HG03103 (cell line): ENCODE results near the gene COQ10A.
A peak's percentile ranks its signal among the peaks of the same experiment; 100 is the strongest.

Experiments
- ATAC-seq: cut with Tn5 transposase; IDR thresholded peaks from one replicate; pipeline ENCODE4 v1.9.1; 2021; ENCODE audit warnings: low read depth; ENCODE audit not compliant: unreplicated experiment

The COQ10A gene

DNA sequence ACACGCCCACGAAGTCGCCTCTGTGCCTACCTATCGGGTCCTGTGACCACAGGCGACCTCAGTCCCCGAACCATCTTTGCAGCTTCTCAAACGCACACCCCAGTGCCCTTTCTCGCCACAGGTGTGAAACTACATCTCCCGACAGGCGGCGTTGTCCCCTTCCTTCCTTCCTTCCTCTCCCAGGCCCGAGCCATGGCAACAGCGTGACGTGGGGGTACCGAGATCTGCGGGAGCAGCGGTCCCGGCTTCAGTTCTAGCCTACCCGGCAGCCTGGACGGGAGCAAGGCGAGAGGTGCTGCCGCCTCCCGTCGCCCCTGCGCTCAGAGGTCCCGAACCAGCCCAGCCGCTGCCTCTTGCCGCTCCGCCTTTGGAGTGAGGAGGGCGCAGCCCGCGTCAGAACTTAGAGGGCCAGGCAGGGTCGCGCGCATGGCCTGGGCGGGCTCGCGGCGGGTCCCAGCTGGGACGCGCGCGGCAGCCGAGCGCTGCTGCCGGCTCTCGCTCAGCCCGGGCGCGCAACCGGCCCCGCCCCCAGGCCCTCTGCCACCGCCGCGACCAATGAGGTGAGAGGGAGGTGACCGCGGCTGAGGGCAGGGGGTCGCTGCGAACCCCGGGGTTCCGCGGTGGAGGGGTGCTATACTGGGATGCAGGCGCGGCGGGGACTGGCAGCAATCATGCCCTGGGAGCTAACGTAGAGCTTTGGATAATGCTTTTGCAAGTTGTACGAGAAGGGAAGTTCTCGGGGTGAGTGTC lies at the start of gene COQ10A:
Gene COQ10A (plus strand): TSS at position 250 of the 750 bp plus-strand sequence. CDS start 177 bp downstream, at position 427.
- peak; percentile 77 for ATAC-seq

DNA sequence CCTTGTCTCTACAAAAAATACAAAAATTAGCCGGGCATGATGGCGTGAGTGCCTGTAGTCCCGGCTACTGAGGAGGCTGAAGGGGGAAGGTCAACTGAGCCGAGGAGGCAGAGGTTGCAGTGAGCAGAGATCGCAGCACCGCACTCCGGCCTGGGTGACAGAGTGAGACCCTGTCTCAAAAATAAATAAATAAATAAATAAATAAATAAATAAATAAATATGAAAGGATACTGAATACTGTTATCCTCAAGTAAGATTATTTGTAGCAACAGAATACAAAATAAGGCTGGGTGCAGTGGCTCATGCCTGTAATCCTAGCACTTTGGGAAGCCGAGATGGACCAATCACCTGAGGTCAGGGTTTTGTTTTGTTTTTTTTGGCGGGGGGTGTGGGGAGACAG lies 46.9 kb upstream of the COQ10A start:
- ATAC-seq: no peak

DNA sequence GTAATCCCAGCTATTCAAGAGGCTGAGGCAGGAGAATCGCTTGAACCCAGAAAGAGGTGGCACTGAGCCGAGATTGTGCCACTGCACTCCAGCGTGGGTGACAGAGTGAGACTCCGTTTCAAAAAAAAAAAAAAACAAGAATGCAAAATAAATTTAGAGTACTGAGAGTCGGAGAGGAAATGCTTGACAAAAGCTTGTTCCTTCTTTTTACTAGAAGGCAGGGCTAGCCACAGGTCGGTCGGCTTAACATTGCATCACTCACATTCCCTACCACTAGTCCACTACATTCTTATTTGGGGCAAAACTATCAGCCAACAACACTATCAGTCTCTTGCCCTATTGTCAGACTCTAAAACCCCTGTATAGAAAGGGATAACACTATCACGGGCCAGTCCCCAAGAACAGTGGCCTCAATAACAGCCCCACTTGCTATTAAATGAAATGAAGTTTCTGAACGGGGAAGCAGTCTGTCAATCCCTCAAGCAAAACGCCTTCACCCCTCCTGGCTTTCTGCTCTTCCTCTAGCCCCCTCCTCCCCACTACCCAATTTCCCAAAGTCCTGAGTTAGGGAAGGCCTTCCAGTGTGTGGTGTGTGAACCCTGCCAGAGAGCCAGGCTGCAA lies 46.0 kb upstream of the COQ10A start:
- no peak for ATAC-seq

DNA sequence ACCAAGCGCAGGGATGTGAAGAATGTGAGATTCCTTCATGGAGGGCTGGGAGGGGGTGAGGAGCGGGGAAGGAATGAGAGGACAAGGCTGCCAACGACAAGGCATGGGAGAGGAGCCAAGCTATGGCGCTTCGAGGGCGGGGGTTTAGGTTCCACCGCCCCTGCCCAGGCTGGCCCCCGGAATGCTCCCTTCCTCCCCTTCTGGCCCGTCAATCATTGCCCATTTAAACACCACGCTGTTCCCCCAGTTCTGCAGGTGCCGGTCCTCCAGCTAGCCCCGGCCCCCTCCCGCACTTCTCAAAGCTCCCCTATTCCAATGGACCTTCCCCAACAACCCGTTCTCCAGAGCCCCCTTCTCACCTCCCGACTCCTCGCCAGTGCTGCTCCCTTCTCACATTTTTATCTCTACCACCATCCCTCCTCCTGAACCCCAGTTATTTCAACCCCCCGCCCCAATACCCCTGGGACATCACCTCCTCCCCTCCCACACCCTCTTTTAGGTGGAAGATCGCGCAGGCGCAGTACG lies 45.4 kb upstream of the COQ10A start:
- peak; percentile 14 for ATAC-seq

DNA sequence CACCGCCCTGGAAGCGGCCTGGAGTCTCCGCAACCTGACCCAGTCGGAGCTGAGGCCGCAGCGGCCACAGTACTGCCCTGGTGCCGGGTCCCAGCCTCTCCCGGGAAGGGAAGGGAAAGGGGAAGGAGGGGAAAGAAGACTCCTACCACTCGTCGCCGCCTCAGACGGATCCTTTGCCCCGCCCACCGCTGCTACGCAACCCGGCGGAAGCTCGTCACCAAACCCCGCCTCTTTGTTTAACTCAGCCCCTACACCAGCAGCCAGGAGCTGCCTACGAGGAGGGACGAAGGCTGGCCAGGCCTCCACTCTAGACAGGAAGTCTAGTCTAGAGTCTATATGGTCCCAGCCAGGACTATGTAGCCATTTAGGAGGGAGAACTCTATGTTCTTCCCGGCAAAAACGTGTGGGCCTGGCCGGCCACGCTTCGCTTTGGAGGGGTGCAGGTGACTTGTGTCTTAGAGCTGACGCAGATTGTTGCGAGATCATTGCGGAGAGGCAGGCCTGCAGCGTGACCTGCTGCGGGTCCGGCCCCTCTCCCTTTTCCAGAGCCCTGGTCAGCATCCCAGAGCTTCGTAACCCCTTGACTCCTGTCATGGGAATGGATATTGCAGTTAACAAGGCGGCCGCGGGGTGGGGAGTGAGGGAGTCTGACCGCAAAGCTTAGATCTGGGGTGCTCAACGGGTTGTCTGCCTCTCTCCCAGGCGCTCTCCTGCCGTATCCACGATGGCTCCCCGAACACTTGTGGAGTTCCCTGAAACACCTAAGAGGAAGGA lies 44.8 kb upstream of the COQ10A start, which contains the start of gene RNF41:
Gene RNF41 (minus strand): TSS at position 166 of the 774 bp plus-strand sequence. CDS start 7,875 bp downstream, outside the sequence.
- ATAC-seq: peak; percentile 67

DNA sequence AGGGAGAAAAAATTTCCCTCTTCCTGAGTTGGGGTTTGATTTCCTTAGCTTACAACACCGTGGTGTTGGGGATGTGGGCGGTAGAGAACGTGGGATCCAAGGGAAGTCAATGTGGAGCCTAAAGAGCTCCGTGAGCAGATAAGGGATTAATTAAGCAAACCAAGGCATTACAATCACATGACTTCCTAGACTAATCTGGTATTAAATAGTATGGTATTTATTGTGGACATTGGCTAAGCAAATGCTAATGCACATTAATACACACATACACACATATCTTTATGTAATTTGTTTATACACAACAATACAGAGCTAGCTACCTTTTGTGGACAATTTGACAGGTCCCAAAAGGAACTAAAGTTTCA lies 44.2 kb upstream of the COQ10A start:
- ATAC-seq: no peak

DNA sequence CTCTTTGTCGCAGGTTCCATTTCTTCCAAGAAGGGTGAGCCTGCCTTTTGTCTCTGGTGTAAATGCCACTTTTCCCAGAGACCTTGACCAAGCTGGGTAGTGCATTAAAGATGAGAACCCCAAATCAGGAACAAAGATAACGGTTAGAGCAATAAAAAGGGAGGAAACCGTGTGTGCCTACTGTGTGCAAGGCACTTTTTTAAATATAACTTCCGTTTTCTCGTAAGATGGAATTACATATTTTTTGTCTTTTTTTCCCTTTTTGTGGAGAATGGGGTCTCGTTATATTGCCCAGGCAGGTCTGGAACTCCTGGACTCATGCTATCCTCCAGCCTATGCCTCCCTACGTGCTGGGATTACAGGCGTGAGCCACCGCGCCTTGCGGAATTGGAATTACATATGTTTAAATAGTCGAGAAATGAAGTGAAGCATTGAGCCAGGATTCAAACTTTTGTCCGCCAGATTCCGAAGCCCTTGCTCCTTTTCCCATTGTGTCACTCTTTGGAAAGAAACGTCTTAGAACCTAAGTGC lies 43.1 kb upstream of the COQ10A start:
- no peak for ATAC-seq

DNA sequence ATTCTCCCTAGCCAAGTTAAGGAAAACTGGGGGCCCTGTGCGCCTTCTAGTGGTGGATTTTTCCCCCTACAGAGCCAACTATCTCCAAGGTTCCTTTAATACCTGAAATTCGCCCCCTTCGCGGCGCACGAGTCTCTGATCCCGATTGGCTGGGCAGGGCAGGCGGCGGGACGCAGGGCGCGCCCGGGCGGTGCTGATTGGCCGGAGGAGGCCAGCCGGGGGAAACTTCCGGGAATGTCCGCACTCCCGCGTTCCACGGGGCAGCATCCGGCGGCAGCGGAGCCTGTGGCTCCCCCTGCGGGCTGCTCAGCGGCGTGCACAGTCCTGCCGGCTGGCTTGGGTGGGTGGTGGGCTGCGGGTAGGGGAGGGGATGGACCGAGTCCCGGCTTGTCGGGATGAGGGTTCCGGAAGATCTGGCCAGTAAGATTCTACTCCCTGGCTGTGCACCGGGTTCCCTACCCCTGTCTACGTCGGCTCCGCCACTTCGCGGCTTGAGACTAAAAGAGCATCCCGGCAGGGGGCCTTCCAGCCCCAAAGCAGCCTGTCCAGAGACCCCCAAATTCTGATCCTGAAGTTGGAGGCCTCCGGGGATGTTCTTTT lies 42.5 kb upstream of the COQ10A start, which contains the start of gene NABP2:
Gene NABP2 (plus strand): TSS at position 241 of the 600 bp plus-strand sequence. CDS start 515 bp downstream, outside the sequence.
- ATAC-seq: peak; percentile 55

DNA sequence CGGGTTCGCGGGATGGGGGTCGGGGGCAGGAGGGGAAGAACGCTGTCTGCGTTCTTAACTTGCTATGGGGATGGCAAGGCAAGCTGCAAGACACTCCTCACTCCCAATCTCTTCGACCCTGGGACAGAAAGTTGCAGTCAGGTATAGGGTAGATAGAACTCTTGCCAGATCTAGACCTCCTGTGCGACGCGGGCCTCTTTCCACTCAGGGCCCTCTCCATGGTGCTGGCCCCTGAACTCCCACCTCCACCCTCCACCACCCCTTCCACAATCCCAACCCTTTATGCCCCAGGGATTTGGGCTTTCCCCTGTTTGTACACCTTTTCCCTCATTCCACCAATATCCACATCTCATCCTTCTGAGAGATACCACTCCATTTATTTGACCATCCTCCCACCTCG lies 41.8 kb upstream of the COQ10A start:
- no peak for ATAC-seq

DNA sequence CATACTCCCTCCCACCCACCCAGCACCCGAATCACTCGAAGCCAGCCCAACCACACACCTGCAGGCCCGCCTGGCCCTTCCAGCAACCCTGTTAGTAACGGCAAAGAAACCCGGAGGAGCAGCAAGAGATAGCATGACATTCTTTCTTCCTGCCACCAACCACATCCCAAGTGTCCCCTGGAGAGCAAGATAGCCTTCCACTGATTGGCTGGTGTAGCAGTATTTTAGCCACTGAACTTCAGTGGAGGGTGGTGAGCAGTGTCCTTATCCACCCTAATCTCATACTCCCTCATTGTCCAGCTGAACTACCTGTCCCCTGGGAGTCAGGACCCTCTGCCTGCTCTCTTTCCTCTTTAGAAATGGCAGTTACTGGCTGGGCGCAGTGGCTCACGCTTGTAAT lies 37.7 kb upstream of the COQ10A start:
- ATAC-seq: no peak

DNA sequence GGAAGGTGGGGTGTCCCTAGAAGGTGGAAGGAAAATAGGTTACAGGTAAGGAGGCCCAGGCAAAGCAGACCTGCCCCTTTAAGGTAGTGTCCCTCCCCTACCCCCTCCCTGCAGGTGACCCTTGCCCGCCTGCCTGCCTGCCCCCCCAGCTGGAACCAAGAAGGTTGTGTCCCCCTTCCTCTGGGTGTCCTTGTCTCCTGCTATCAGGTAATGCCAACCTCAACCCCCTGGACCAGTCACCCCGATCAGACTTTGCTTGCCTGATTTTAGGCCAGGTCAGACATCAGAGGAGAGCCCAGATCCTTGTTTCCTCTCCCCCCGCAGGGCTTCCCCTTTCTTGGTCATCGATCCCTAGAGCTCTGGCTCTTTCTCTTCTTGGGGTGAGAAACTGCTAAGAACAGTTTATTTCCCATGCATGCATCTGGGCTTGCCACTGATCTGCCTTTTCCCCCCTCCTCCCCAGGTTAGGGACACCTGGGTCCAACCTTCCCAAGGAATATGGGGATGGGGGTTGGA lies 36.8 kb upstream of the COQ10A start, which contains the start of gene SLC39A5:
Gene SLC39A5 (plus strand): TSS at position 136 of the 516 bp plus-strand sequence. CDS start 1,224 bp downstream, outside the sequence.
- ATAC-seq: no peak

DNA sequence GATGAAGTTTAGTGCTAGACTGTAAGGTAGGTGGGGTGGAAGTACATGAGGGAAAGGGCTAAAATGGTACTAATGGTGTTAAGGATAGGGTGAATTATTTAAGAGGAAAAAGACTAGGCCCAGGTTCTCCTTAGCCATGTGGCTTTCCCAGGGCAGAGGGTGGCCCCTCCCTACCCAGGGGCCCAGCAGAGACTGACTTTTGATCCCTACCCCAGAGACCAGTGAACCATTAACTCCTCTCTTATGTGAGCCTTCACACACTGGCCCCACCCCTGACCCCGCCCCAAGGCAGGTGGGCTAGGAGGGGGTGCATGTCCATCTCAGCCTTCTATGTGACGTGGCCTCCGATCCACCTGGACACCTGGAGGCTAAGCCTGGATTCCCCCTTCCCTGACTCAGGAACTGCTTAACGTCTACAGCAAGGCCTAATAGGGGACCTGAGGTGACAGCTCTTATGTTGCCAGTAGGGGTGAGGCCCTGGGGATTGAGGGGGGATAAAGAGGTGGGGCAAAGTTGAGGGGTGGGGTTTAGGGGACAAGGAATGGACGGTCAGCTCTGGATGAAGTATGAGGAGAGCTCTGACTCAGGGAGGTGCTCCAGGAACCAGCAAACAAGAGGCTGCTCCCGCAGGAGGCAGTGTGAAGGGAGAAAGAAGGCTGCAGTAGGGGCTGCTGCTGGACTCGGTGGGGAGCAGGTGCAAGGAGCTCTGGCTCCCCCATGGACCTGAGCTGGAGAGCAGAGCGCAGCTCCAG lies 36.1 kb upstream of the COQ10A start:
- no peak for ATAC-seq

DNA sequence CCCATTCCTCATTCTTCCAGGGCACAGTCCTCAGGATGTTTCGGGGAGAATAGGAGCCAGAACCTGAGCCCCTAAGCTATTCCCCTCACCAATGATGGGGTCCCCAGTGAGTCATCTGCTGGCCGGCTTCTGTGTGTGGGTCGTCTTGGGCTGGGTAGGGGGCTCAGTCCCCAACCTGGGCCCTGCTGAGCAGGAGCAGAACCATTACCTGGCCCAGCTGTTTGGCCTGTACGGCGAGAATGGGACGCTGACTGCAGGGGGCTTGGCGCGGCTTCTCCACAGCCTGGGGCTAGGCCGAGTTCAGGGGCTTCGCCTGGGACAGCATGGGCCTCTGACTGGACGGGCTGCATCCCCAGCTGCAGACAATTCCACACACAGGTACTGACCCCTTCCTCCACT lies 35.6 kb upstream of the COQ10A start:
- no peak for ATAC-seq

DNA sequence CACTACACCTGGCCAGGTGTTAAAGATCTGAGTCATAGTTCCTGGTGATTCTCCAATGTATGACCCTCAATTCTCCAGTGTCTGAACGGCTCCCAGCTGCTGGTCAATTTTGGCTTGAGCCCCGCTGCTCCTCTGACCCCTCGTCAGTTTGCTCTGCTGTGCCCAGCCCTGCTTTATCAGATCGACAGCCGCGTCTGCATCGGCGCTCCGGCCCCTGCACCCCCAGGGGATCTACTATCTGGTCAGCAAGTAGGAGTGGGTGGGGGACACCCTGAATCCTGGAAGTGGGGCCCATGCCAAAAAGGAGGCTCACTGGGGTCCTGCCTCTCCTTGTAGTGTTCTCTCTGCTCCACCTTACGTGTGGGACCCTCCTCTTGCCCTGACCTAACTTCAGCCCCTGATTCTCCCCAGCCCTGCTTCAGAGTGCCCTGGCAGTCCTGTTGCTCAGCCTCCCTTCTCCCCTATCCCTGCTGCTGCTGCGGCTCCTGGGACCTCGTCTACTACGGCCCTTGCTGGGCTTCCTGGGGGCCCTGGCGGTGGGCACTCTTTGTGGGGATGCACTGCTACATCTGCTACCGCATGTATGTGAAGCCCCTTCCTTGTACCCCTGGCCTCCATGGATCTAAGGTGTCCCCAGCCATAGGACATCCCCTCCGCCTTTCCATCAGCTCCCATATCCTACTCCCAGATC lies 31.9 kb upstream of the COQ10A start:
- no peak for ATAC-seq

DNA sequence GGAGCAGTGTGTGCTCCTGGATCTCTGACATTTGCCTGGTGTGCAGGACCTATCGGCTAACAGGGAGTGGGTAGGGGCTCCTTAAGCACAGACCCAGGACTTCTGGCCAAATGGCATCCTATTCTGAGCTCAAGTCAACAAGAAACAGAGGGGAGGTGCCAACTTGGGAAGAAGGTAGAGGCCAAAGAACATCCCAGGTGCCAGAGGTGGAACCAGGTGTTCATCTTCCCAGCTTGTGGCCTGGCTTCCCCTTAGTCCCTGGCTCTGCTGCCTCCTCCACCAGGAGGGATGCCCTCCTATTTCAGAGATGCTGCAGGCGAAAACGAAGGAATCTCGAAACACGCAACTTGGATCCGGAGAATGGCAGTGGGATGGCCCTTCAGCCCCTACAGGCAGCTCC lies 30.7 kb upstream of the COQ10A start:
- no peak for ATAC-seq

DNA sequence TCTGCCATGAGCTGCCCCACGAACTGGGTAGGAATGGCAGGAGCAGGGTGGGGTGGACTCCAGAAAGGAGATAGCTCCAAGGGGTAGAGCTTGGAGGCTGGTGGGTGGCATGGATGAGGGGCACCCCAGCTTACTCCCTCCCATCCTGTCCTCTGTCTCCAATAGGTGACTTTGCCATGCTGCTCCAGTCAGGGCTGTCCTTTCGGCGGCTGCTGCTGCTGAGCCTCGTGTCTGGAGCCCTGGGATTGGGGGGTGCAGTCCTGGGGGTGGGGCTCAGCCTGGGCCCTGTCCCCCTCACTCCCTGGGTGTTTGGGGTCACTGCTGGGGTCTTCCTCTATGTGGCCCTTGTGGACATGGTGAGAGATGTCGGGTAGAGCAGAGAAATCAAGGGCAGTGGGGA lies 29.8 kb upstream of the COQ10A start:
- no peak for ATAC-seq

DNA sequence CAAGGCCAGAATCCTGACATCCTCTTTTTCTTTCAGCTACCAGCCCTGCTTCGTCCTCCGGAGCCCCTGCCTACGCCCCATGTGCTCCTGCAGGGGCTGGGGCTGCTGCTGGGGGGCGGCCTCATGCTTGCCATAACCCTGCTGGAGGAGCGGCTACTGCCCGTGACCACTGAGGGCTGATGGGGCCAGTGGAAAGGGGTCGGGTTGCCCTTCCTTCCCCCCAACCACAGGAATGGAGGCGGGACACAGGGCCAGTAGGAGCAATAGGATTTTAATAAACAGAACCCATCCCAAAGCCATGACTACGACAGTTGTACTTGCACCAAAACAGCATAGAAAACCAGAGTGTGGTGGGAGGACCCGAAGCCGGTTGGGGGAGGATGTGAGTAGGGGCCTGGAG lies 29.2 kb upstream of the COQ10A start:
- no peak for ATAC-seq

DNA sequence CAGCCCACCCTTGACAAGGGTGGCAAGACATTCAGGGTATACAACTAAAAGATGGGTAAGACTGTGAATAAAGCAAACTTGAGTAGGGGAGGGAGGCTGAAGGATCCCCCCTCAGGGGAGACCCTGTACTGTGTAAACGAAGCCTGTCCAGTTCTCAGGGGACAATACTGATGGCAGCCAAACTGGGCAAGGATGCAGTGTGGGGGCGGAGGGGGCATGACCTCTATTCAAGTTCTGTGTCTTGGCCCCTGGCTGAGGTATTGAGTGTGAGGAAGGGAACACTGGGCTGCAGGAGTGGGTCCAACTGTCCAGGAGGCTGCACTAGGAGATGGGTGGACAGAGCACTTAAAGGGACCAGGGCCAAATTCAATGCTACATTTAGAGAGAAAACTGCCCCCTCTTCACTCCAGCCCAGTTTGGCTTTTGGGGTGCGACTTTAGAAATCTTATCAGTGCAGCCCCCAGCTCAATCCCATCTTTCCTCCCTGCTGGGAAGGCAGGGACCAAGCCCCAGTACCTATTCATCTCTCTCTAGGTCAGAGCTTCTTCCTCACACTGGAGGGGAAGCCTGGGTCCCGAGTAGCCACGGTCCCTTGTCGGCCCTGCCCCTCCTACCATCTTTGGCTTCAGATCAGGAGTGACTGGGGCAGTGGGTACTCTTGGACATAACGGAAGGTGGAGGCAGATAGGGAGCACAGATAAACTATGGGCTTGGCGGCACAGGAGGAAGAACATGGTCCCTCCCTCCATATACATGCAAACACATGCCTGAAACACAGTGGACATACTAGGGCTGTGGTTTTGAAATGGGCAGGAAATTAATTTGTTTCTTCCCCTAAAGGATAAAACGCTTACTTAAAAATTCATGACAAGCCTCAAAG lies 25.1 kb upstream of the COQ10A start:
- ATAC-seq: no peak
